ENCODE results near the gene YEATS4.
"Not testable (repeated sequence)": the region's sequence is repeated elsewhere in the genome, so short reads cannot be mapped to it uniquely, and the experiment has no call there.

The YEATS4 gene
- total RNA-seq = 21.5 to 27.8 reads per million in 2 donors

- peak; percentile 75 for DNase-seq
Observed at GRCh38 chr12:69359531-69360347, at the start of gene YEATS4. Gene YEATS4, plus strand, starts transcription at chr12:69359743. Its CDS starts 230 bp downstream, at chr12:69359973.

GRCh38 chr12:69313209-69313608, 46.3 kb upstream of the YEATS4 start:
- no peak for DNase-seq

GRCh38 chr12:69316784-69317183, 42.8 kb upstream of the YEATS4 start:
- DNase-seq = not testable (repeated sequence)

GRCh38 chr12:69317233-69317632, 42.3 kb upstream of the YEATS4 start:
- DNase-seq = not testable (repeated sequence)

- no peak for DNase-seq
Observed at GRCh38 chr12:69318225-69318624, 41.3 kb upstream of the YEATS4 start.

GRCh38 chr12:69321351-69321750, 38.2 kb upstream of the YEATS4 start:
- DNase-seq = no peak

GRCh38 chr12:69324797-69325466, 34.6 kb upstream of the YEATS4 start:
- no peak for DNase-seq

- no peak for DNase-seq
Observed at GRCh38 chr12:69328426-69328825, 31.1 kb upstream of the YEATS4 start.

GRCh38 chr12:69329669-69330428, 29.7 kb upstream of the YEATS4 start:
- no peak for DNase-seq

- peak; percentile 42 for DNase-seq
Observed at GRCh38 chr12:69330475-69331473, 28.8 kb upstream of the YEATS4 start.

- DNase-seq = no peak
Observed at GRCh38 chr12:69331519-69331908, 28.0 kb upstream of the YEATS4 start.

GRCh38 chr12:69331909-69332684, 27.4 kb upstream of the YEATS4 start:
- DNase-seq = no peak

- no peak for DNase-seq
Observed at GRCh38 chr12:69332815-69333358, 26.7 kb upstream of the YEATS4 start.

GRCh38 chr12:69334158-69334557, 25.4 kb upstream of the YEATS4 start:
- DNase-seq = no peak

GRCh38 chr12:69337311-69338090, 22.0 kb upstream of the YEATS4 start:
- no peak for DNase-seq

GRCh38 chr12:69338120-69338859, 21.3 kb upstream of the YEATS4 start:
- no peak for DNase-seq

- no peak for DNase-seq
Observed at GRCh38 chr12:69338936-69339335, 20.6 kb upstream of the YEATS4 start.

GRCh38 chr12:69339999-69340398, 19.5 kb upstream of the YEATS4 start:
- no peak for DNase-seq

GRCh38 chr12:69341328-69341727, 18.2 kb upstream of the YEATS4 start:
- DNase-seq = no peak
